Nephron (organoid): ENCODE measurements around the gene MCRS1.

Experiments used
- H3K27ac Mint-ChIP-seq, 3 experiments: 2 replicates each; pipeline ENCODE4 v1.8.0; 2020; ENCODE audit warnings: mixed read lengths in 3 of 3, mild to moderate bottlenecking in 2 of 3, moderate library complexity in 1 of 3
- H3K27me3 Mint-ChIP-seq: 2 replicates; pipeline ENCODE4 v1.8.0; 2021; ENCODE audit warnings: low read depth, mild to moderate bottlenecking, moderate library complexity, mixed read lengths
- H3K36me3 Mint-ChIP-seq: 2 replicates; pipeline ENCODE4 v1.8.0; 2020; ENCODE audit warnings: low read depth, mixed read lengths
- H3K4me1 Mint-ChIP-seq: 2 replicates; pipeline ENCODE4 v1.8.0; 2020; ENCODE audit warnings: mixed read lengths
- H3K4me3 Mint-ChIP-seq, 3 experiments: 2 replicates each; pipeline ENCODE4 v1.8.0; 2020; ENCODE audit warnings: mild to moderate bottlenecking in 3 of 3, mixed read lengths in 3 of 3, moderate library complexity in 2 of 3
- H3K9me3 Mint-ChIP-seq: 2 replicates; pipeline ENCODE4 v1.8.0; 2020; ENCODE audit warnings: mixed read lengths
- TF ChIP-seq, protein P1 (sequence below), 3 experiments: fragments of 200-600 bp; sonication (generic); IDR thresholded peaks; one replicate each; pipeline ENCODE4 v1.5.0; 2021; ENCODE audit warnings: antibody characterized with exemption in 3 of 3; ENCODE audit not compliant: unreplicated experiment in 3 of 3

MCRS1 gene

DNA sequence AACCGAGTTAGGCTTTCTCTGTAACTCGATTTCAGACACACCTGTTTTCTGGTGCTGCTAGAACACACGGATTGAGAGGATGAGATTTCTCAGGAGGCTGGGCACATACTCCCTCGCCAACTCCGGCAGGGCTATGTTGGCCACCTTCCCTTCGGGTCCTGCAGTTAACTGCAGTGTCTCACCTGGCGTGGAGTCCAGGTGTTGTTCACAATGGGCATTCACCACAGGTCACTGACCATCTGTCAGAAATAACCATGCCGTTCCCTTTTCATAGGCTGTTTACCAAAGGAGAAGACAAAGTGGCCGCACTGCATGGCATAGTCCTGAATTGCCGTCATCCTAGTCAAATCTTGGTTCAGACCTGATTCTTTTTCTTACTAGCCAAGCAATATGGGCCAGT lies 34.6 kb downstream of the MCRS1 start:
- TF ChIP-seq, protein P1, sequence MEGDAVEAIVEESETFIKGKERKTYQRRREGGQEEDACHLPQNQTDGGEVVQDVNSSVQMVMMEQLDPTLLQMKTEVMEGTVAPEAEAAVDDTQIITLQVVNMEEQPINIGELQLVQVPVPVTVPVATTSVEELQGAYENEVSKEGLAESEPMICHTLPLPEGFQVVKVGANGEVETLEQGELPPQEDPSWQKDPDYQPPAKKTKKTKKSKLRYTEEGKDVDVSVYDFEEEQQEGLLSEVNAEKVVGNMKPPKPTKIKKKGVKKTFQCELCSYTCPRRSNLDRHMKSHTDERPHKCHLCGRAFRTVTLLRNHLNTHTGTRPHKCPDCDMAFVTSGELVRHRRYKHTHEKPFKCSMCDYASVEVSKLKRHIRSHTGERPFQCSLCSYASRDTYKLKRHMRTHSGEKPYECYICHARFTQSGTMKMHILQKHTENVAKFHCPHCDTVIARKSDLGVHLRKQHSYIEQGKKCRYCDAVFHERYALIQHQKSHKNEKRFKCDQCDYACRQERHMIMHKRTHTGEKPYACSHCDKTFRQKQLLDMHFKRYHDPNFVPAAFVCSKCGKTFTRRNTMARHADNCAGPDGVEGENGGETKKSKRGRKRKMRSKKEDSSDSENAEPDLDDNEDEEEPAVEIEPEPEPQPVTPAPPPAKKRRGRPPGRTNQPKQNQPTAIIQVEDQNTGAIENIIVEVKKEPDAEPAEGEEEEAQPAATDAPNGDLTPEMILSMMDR (IDR thresholded peaks at IDR 0.05; ENCODE audit: unreplicated experiment in 3 of 3), result no peak
- H3K27ac Mint-ChIP-seq, result no peak overlapping the region
- peaks cover 15% of the 10 kb centered on the region for H3K4me1 Mint-ChIP-seq
- H3K27me3 Mint-ChIP-seq, result peaks cover 39% of the 10 kb centered on the region
- peaks cover 11% of the 10 kb centered on the region for H3K36me3 Mint-ChIP-seq
- H3K4me3 Mint-ChIP-seq, result no peak overlapping the region
- no peaks in the 10 kb centered on the region for H3K9me3 Mint-ChIP-seq

GRCh38 chr12:49531745-49532144 lies 36.2 kb downstream of the MCRS1 start:
- peaks cover 21% of the 10 kb centered on the region for H3K36me3 Mint-ChIP-seq

GRCh38 chr12:49529414-49529813 lies 38.5 kb downstream of the MCRS1 start:
- H3K36me3 Mint-ChIP-seq, result peaks cover 40% of the 10 kb centered on the region
- H3K9me3 Mint-ChIP-seq, result no peaks in the 10 kb centered on the region
- peaks cover 9% of the 10 kb centered on the region for H3K4me1 Mint-ChIP-seq
- H3K27ac Mint-ChIP-seq, result peak overlapping the region in 1 of 3 experiments; percentile 3
- TF ChIP-seq, protein P1 (IDR thresholded peaks at IDR 0.05; ENCODE audit: unreplicated experiment in 3 of 3), result no peak
- H3K27me3 Mint-ChIP-seq, result no peaks in the 10 kb centered on the region
- no peak overlapping the region for H3K4me3 Mint-ChIP-seq

More at GRCh38 chr12:49531745-49532144, 36.2 kb downstream of the MCRS1 start:
- H3K27me3 Mint-ChIP-seq, result peaks cover 23% of the 10 kb centered on the region
- H3K4me1 Mint-ChIP-seq, result peaks cover 16% of the 10 kb centered on the region
- H3K27ac Mint-ChIP-seq, result no peak overlapping the region
- H3K9me3 Mint-ChIP-seq, result no peaks in the 10 kb centered on the region
- TF ChIP-seq, protein P1 (IDR thresholded peaks at IDR 0.05; ENCODE audit: unreplicated experiment in 3 of 3), result no peak
- H3K4me3 Mint-ChIP-seq, result no peak overlapping the region

DNA sequence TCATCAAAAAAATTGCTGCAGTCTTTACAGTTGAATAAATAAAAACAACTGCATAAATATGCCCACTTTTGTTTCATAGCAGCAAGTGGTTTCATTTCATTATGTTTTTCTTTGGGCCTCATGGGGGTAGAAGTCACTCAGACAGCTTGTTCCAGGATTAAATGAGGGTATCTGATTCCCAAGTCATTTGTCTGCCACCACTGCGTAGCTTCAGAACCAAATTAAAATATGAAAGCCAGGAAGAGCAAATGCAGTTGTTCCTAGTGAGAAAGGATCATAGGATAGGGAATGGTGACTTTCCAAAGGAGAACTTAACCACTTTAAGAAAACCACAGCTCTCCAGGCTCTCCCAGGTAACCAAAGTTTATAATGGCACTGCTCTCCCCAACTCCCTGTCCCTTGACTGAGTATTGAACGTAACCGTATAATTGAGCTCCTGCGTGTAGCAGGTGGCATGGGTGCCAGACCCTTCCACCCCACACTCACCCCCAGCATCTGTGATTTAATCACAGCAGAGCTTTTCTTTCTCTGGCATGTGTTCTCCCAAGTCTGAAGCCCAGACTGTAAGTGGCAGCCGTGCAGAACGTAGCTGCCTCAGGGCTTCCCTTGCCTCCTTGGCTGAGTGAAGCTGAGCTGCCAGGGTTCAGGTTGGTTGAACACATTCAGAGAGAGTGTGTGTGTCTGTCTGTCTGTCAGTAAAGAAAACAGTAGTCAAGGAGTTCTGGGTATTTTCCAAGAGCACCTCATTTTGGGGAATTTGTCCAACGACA lies 40.4 kb downstream of the MCRS1 start:
- TF ChIP-seq, protein P1 (IDR thresholded peaks at IDR 0.05; ENCODE audit: unreplicated experiment in 3 of 3), result no peak
- H3K27me3 Mint-ChIP-seq, result no peaks in the 10 kb centered on the region
- H3K36me3 Mint-ChIP-seq, result peaks cover 45% of the 10 kb centered on the region
- H3K4me3 Mint-ChIP-seq, result no peak overlapping the region
- no peaks in the 10 kb centered on the region for H3K9me3 Mint-ChIP-seq
- H3K4me1 Mint-ChIP-seq, result peaks cover 9% of the 10 kb centered on the region
- H3K27ac Mint-ChIP-seq, result peak overlapping the region; percentile 87 to 95 (median 90)

GRCh38 chr12:49525942-49526341 lies 42.0 kb downstream of the MCRS1 start:
- TF ChIP-seq, protein P1 (IDR thresholded peaks at IDR 0.05; ENCODE audit: unreplicated experiment in 3 of 3), result no peak

More at GRCh38 chr12:49525942-49526341, 42.0 kb downstream of the MCRS1 start:
- peaks cover 58% of the 10 kb centered on the region for H3K36me3 Mint-ChIP-seq
- H3K27ac Mint-ChIP-seq, result peak overlapping the region in 2 of 3 experiments; percentile 52 to 67
- no peaks in the 10 kb centered on the region for H3K27me3 Mint-ChIP-seq
- no peaks in the 10 kb centered on the region for H3K9me3 Mint-ChIP-seq
- peaks cover 14% of the 10 kb centered on the region for H3K4me1 Mint-ChIP-seq
- H3K4me3 Mint-ChIP-seq, result no peak overlapping the region
